Lung microvascular endothelial cell (primary cell): ENCODE measurements around the gene BICDL1. TPM values are rescaled to one million over a fixed set of nuclear protein-coding genes. Genes with fewer than 3 reads are reported as not detected.

ENCODE experiments used
- DNase-seq, 2 donors: peaks; one replicate each; pipeline versions ENCODE4 v3.0.0 to v3.0.0-alpha.2; 2010; ENCODE audit warnings: low read depth in 2 of 2
- total RNA-seq: library from RNA; depleted of rRNA; stranded (reverse); fragments of >200 nt; gene quantifications from 2 replicates; pipeline ENCODE4 v1.2.1, GENCODE V29; 2014

BICDL1 gene
- total RNA-seq, 1 donor from 2014 or later, result under 0.01 TPM

GRCh38 chr12:120125029-120125428, 136.0 kb downstream of the BICDL1 start:
- no peak for DNase-seq

DNA sequence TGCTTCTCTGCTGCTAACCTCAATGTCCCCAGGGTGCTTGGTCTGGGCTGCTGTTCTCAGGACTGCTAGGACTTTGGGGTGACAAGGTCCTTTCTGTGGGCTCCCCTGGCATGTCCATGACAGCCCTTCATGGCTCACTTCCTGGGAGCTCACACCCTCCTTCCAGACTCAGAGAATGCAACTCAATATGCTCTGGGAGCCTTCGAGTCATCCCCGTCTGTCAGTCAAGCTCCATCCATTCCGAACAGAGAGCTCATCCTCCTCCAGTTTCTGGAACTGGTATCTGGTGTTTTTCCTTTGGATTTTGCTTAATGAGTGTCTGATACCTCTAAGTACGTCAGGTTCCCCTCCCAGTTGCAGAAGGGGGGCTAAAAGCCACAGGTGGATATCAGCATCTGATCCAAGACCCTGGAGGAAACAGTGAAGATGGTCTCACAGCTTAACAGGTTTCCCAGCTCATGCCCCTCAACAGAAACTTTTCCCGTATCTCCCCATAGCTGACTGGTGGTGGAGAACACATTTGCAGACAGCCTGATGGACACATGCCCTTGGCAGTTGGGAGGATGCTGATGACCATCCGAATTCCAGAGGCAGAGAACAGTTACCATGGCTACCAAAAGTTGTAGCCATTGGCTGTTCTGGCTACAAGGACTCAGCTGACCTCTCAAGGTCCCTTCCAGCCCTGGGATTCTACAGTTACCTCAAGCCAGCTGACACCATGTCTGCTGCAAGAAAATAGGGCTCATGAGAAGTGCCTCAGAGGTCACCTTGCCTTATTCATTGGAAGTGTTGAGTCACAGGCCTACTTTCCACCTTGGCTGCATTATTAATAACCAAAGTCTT, 137.0 kb downstream of the BICDL1 start:
- DNase-seq, result peak in 1 of 2 donors; percentile 80

DNA sequence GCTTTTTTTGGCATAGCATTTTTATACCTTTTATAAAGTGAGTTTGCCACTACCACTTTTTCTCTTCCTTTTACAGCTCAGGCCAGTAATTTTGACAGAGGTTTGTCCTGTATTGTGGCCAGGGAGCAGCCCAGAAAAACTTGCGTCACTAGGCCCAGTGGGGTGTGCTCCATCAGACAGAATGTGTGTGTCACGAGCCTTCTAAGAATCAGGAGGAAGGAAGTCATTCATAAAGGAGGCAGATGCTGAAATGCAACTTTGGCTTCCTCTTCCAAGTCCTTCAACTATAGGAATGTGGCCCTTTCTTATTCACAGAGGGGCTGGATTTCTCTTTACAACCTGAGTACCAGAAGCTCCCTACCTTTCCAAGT, 137.6 kb downstream of the BICDL1 start:
- DNase-seq, result peak in 1 of 2 donors; percentile 96

DNA sequence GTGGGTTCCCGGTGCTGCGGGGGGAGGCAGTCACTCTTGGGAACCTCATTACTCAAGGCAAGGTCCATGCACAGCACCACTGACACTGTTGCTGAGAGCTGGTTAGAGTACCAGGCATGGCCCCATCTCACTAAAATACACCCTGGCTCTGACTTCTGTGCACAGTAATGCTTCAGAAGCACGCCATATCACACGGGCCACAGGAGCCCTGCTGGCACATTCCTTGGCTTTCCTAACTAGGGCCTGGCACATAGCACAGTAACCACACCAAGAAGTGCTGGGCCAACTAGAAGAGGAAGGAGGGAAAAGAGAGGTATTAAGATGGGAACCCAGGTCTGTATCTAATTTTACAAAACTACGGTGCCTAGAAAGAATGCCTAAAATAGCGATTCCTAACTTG, 141.0 kb downstream of the BICDL1 start:
- no peak for DNase-seq

GRCh38 chr12:120131116-120131515, 142.1 kb downstream of the BICDL1 start:
- no peak for DNase-seq

DNA sequence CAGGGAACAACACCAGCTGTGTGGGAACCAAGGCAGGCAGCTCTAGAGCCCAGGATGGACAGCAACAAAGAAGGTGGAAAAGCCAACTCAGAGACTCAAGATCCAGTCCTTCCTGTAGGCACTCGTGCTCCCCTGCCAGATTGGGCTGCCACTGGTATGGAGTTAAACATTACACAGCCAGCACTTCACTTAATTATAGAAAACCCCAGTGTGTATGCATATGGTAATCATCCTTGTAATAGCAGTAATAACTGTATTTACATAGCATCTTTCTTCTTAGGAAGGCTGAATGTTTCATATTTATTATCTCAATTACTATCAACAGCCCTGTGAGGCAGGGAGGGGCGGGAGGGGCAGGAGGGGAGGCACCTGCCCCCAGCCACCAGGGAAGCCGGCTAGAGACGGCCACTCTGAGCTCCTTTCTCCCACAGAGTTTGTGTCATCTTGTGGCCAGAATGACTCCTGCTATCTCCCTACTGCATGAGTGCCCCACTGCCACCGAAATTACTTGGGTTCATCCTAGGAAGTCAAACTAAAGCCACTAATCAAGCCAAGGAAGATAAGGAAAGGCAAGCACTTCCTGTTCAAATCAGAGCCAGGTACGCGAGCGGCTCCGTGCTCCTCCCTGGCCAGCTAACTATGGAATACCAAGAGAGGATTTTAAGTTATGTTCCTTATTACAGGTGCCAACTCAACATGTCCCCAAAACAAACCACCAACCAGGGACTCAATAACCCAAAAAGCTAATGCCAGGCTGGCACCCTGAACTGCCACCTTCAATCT, 143.2 kb downstream of the BICDL1 start:
- DNase-seq, result no peak

GRCh38 chr12:120132863-120133385, 143.9 kb downstream of the BICDL1 start:
- DNase-seq, result no peak

DNA sequence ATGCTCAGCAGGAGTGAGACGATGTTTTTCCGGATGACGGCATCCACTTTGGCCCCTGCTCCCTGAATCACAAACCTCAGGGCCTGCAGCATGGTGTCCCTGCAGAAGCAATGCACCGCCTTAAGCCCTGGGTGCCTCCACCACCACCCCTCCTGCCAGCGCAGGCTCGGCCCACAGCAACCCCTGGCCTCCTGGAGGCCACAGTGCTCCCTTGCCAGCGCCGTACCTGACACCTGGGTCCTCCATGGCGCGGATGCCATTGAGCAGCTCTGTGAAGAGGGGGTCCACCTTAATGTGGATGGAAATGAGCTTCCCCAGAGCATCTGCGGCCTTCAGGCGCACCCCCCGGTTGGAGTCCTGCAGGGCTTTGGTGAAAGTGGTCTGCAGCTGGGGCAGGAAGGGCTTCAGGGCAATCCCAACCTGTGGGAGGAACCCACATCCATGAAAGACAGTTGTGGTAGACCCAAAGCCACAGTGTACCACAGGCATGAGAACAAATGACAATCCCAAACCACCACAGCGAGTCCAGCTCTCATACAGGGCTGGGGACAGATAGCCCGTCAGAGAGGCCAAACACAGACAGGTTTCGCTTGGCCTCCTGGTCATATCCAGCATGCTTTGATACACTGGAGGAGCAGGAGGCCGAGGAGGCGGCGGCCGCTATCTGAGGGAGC, 145.4 kb downstream of the BICDL1 start:
- DNase-seq, result no peak

- DNase-seq, result no peak
Observed at GRCh38 chr12:120136093-120136770, 147.2 kb downstream of the BICDL1 start.

- DNase-seq, result no peak
Observed at GRCh38 chr12:120137833-120138232, 148.8 kb downstream of the BICDL1 start.

- no peak for DNase-seq
Observed at GRCh38 chr12:120138366-120138765, 149.3 kb downstream of the BICDL1 start.

DNA sequence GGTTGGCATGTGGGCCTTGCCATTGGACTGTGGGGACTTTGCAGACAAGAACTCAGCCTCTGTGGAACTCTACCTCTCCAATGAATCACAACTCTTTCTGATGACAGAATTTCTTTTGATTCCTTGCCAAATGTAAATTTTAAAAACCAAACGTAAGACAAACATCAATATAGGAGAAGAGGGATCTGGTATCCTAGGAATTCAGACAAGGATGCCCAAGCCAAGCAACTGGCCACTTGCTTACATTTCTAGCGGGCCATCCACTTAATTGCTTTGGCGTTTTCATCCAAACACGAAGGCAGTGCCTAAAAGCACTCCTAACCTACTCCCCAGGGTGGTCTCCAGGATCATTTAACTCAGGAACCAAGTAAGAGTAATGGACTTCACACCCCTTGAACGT, 150.9 kb downstream of the BICDL1 start:
- DNase-seq, result no peak

- DNase-seq, result no peak
Observed at GRCh38 chr12:120140603-120141002, 151.6 kb downstream of the BICDL1 start.

DNA sequence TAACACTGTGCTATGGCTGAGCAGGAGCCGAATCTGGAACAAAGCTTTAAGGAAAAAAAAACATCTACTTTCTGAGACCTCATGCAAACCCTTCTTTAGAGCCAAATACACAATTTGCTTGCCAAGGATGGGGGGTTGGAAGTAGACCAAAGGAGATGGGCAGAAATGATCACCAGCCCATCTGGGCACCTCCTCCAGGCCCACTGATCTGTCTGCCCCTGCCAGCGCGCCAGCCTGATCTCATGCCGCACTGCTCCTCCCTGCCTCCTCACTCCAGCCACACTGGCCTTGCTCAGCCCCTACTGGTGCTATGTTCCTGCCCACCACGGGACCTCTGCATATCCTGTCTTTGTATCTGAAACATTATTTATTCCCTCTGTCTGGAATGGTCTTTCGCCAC, 152.3 kb downstream of the BICDL1 start:
- DNase-seq, result no peak

DNA sequence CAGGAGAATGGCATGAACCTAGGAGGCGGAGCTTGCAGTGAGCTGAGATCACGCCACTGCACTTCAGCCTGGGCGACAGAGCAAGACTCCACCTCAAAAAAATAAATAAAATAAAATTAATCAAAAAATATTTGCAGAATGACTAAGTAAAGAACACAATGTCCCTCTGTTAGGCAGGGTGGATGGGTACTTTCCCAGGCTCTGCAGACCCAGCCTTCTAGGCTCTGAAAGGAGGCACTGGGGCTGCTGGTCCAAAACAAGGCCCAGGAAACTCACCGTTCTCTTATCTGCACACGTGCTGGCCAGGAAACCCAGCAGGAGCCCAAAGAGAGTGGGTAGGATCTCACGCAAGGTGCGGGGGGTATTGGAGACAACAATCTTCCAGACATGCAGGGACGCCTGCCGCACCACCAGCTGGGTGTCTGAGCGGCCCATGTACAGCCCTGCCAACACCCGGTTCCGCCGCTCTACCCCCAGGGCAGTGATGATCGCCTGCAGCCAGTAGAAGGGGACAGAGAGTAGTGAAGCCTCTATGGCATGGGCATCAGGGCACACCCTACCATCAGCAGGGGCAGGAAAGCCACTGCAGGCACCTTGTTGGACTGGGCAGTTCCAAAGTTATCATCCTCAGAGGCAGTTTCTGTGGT, 153.3 kb downstream of the BICDL1 start:
- no peak for DNase-seq

Other genes starting within 250 kb of the BICDL1 start
- 1.8 and 6.1 TPM in 2 replicates for gene CIT, start 111.9 kb upstream of the BICDL1 start, total RNA-seq
- 30.9 and 41.3 TPM in 2 replicates for gene RAB35, start 127.5 kb downstream of the BICDL1 start, total RNA-seq
- 48.4 and 68.5 TPM in 2 replicates for gene GCN1, start 205.5 kb downstream of the BICDL1 start, total RNA-seq
- gene RPLP0, start 211.9 kb downstream of the BICDL1 start, total RNA-seq, result 2,396 and 3,163 TPM in 2 replicates